GM23248 (cell line): ENCODE results near the gene ARGLU1. TPM values are rescaled to one million over a fixed set of nuclear protein-coding genes. Genes with fewer than 3 reads are reported as not detected.

ENCODE experiments used
- DNase-seq: peaks from one replicate; pipeline ENCODE4 v3.0.0-alpha.2; 2015
- H2AFZ ChIP-seq: fragments of 200-600 bp; sonication (generic); 2 replicates; pipeline ENCODE4 v1.6.1; 2016; ENCODE audit warnings: antibody characterized with exemption
- H3F3A ChIP-seq: fragments of 200-600 bp; sonication (generic); 2 replicates; pipeline ENCODE4 v1.6.1; 2016; ENCODE audit warnings: mild to moderate bottlenecking, antibody characterized with exemption, mixed run types; ENCODE audit not compliant: insufficient read depth
- H3K27ac ChIP-seq: fragments of 200-600 bp; sonication (generic); 2 replicates; pipeline ENCODE4 v1.5.1; 2016; ENCODE audit warnings: mild to moderate bottlenecking
- H3K27me3 ChIP-seq: fragments of 200-600 bp; sonication (generic); replicated peaks from 2 replicates; pipeline ENCODE4 v1.6.1; 2016; ENCODE audit warnings: mild to moderate bottlenecking; ENCODE audit not compliant: insufficient read depth
- H3K36me3 ChIP-seq: fragments of 200-600 bp; sonication (generic); 2 replicates; pipeline ENCODE4 v1.6.1; 2016; ENCODE audit warnings: low read depth, mild to moderate bottlenecking
- H3K4me1 ChIP-seq: fragments of 200-600 bp; sonication (generic); 2 replicates; pipeline ENCODE4 v1.6.1; 2016; ENCODE audit warnings: mild to moderate bottlenecking; ENCODE audit not compliant: insufficient read depth
- H3K4me2 ChIP-seq: fragments of 200-600 bp; sonication (generic); one replicate; pipeline ENCODE4 v1.6.1; 2016; ENCODE audit warnings: mild to moderate bottlenecking; ENCODE audit not compliant: unreplicated experiment
- H3K4me3 ChIP-seq: fragments of 200-600 bp; sonication (generic); 2 replicates; pipeline ENCODE4 v1.5.1; 2016; ENCODE audit warnings: mild to moderate bottlenecking
- H3K79me2 ChIP-seq: fragments of 200-600 bp; sonication (generic); 2 replicates; pipeline ENCODE4 v1.6.1; 2016; ENCODE audit warnings: mild to moderate bottlenecking; ENCODE audit not compliant: insufficient read depth
- H3K9ac ChIP-seq: fragments of 200-600 bp; sonication (generic); 2 replicates; pipeline ENCODE4 v1.6.1; 2016; ENCODE audit warnings: mild to moderate bottlenecking
- H3K9me2 ChIP-seq: fragments of 200-600 bp; sonication (generic); 2 replicates; pipeline ENCODE4 v1.6.1; 2016; ENCODE audit warnings: mixed run types, mild to moderate bottlenecking, moderate library complexity; ENCODE audit not compliant: insufficient read depth
- H3K9me3 ChIP-seq: fragments of 200-600 bp; sonication (generic); one replicate; pipeline ENCODE4 v1.6.1; 2017; ENCODE audit warnings: low read depth
- H4K20me1 ChIP-seq: fragments of 200-600 bp; sonication (generic); 2 replicates; pipeline ENCODE4 v1.6.0; 2016; ENCODE audit not compliant: insufficient read depth
- EZH2 ChIP-seq: fragments of 200-600 bp; sonication (generic); IDR thresholded peaks from 2 replicates; pipeline ENCODE4 v1.6.1; 2018; ENCODE audit warnings: antibody characterized with exemption, mild to moderate bottlenecking; ENCODE audit not compliant: insufficient read depth, poor library complexity, severe bottlenecking
- EZH2phosphoT487 ChIP-seq: fragments of 200-600 bp; sonication (generic); IDR thresholded peaks from 2 replicates; pipeline ENCODE4 v1.6.1; 2018; ENCODE audit warnings: antibody characterized with exemption, moderate library complexity, mild to moderate bottlenecking, low read depth; ENCODE audit not compliant: insufficient read depth
- WGBS, 2 experiments: methylation state at CpG; one replicate each; pipeline ENCODE4 v1.1.6; 2015 to 2017; ENCODE audit warnings: low lambda C conversion rate in 2 of 2, low coverage in 1 of 2; ENCODE audit errors: missing lambda C conversion rate in 2 of 2; 5-methylcytosine and 5-hydroxymethylcytosine counted together
- in situ Hi-C: fragments of 300-500 bp; cut with MboI; formaldehyde crosslinking; loops from 2 replicates; pipeline ENCODE4 v1.15.0; 2020
- polyA plus RNA-seq: library from polyadenylated mRNA; unstranded; fragments of >200 nt; fragmentation: Nextera tagmentation; extraction: Ambion mirVana; gene quantifications from 2 replicates; pipeline ENCODE4 v1.2.1, GENCODE V29; 2016
- total RNA-seq: library from RNA; depleted of rRNA; stranded (reverse); fragments of >200 nt; shearing (Covaris generic); gene quantifications from 2 replicates; pipeline ENCODE4 v1.2.3, GENCODE V29; 2014

Gene ARGLU1
- total and polyA plus RNA-seq, 2 experiments from 2014 or later: 38.4 to 61.5 TPM

DNA sequence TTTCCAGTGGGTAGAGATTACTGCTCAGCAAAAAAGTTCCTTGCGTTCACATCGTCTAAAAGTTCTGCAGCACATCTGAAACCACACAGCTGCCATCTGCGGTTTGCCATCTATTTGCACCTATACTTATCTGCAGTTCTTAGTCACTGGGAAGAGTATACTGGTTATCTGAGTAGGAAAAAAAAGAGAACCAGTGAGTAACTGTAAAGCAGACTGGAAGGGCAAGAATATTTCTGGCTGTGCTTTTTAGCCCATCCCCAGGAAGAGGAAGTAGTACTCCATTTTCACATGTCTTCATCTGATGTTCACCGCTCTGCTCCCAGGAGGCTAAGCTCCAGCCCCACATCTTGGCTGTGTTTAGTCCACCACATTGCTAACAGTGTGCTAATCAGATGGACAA is 68.0 kb downstream of the ARGLU1 start:
- in situ Hi-C loops: no loop called here
- Histone ChIP-seq H4K20me1 (no peaks in the 10 kb centered on the region), H3K4me2 (no peak overlapping the region), H3K27me3 (no peaks in the 10 kb centered on the region), H3K27ac (no peak overlapping the region), H3K79me2 (no peaks in the 10 kb centered on the region), H3K4me1 (no peaks in the 10 kb centered on the region), H3K4me3 (no peak overlapping the region), H3K9me2 (no peaks in the 10 kb centered on the region), H3K9ac (no peak overlapping the region), H3K9me3 (no peaks in the 10 kb centered on the region), H3F3A (no peaks in the 10 kb centered on the region), H2AFZ (no peak overlapping the region), H3K36me3 (no peaks in the 10 kb centered on the region)
- DNase-seq: no peak
- 92 to 93% methylated on average over 4 of the region's 4 CpGs for WGBS, 2 experiments
- TF ChIP-seq EZH2 (no peak), EZH2phosphoT487 (no peak)

DNA sequence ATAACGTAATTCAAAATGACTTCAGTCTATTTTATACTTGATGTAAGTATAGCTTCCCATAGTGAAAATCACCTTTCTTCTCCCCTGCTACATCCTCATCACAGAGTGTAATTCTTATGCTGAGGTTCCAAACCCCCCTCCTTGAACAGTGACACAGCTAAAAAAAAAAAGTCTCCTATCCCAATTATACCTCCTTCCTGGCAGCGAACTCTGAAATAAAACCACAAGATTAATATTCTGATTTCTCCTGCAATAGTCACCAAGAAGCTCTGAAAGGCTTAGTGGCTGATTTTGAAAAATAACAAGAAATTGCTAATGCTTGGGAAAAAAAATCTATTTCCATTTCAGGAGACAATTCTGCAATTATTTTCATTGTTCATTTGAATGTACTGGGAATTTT is 68.8 kb downstream of the ARGLU1 start:
- Histone ChIP-seq H3K27me3 (no peaks in the 10 kb centered on the region), H3K9me2 (no peaks in the 10 kb centered on the region), H3K4me3 (no peak overlapping the region), H3K4me2 (no peak overlapping the region), H3K36me3 (no peaks in the 10 kb centered on the region), H3K9me3 (no peaks in the 10 kb centered on the region), H2AFZ (no peak overlapping the region), H3K27ac (no peak overlapping the region), H3F3A (no peaks in the 10 kb centered on the region), H3K9ac (no peak overlapping the region), H4K20me1 (no peaks in the 10 kb centered on the region), H3K4me1 (no peaks in the 10 kb centered on the region), H3K79me2 (no peaks in the 10 kb centered on the region)
- WGBS, 2 experiments: 88 to 94% methylated on average over 2 of the region's 2 CpGs
- DNase-seq: no peak
- in situ Hi-C loops: no loop called here
- no peak for TF ChIP-seq EZH2

DNA sequence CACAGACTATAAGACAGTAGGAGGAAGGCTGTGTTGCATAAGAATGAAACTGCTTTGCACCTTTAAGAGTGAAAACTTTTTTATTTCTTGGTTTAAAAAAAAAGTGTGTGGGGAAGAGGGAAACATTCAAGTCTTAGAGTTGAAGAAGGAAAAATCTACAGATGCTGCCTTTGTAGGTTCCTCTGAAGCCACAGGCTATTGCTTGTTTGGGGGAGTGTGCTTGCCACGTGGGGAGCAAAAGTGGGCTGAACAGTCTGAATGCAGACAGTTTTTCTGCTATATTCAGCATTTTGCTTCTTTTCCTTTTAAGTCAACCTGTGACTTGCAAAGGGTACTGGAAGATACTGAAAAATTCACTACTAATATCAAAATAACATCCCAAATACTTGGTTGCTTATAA is 69.4 kb downstream of the ARGLU1 start:
- Histone ChIP-seq H2AFZ (no peak overlapping the region), H3K27me3 (no peaks in the 10 kb centered on the region), H3K4me2 (no peak overlapping the region), H3K9ac (no peak overlapping the region), H3K4me1 (no peaks in the 10 kb centered on the region), H4K20me1 (no peaks in the 10 kb centered on the region), H3K27ac (no peak overlapping the region), H3K4me3 (no peak overlapping the region), H3K36me3 (no peaks in the 10 kb centered on the region), H3F3A (no peaks in the 10 kb centered on the region), H3K79me2 (no peaks in the 10 kb centered on the region), H3K9me2 (no peaks in the 10 kb centered on the region), H3K9me3 (no peaks in the 10 kb centered on the region)
- no peak for TF ChIP-seq EZH2phosphoT487
- no peak for TF ChIP-seq EZH2
- in situ Hi-C loops: no loop called here
- DNase-seq: no peak
- WGBS, 2 experiments: 49 to 56% methylated on average over 1 of the region's 1 CpG

DNA sequence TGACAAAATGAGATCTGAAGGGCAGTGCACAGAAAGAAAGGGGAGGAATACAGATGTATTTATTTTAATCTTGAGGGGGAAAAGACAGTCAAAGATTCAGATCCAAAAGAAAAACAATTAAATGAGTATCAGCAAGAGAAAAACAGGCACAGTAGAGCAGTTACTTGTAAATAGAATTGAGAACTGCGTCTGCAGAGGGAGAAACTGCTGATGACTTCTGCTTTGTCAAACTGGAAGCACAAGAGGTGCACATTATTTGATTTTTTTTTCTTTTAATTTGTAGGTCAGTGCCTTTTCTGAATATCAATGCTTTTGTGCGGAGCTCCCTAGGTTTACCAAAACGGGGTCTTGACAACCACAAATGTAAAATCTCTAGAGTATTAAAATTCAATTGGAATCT is 69.8 kb downstream of the ARGLU1 start:
- H3K4me1 ChIP-seq: no peaks in the 10 kb centered on the region
- no peaks in the 10 kb centered on the region for H3K9me3 ChIP-seq
- 65 to 73% methylated on average over 3 of the region's 3 CpGs for WGBS, 2 experiments
- H3F3A ChIP-seq: no peaks in the 10 kb centered on the region
- no peaks in the 10 kb centered on the region for H3K36me3 ChIP-seq
- in situ Hi-C loops: no loop called here
- H3K79me2 ChIP-seq: no peaks in the 10 kb centered on the region
- no peaks in the 10 kb centered on the region for H3K9me2 ChIP-seq
- no peak overlapping the region for H2AFZ ChIP-seq
- no peak for DNase-seq
- no peak overlapping the region for H3K27ac ChIP-seq
- no peaks in the 10 kb centered on the region for H3K27me3 ChIP-seq
- no peaks in the 10 kb centered on the region for H4K20me1 ChIP-seq
- TF ChIP-seq EZH2: no peak
- no peak for TF ChIP-seq EZH2phosphoT487
- no peak overlapping the region for H3K9ac ChIP-seq
- H3K4me3 ChIP-seq: no peak overlapping the region
- H3K4me2 ChIP-seq: no peak overlapping the region

- TF ChIP-seq EZH2 (no peak), EZH2phosphoT487 (no peak)
- Histone ChIP-seq H3K9me3 (no peaks in the 10 kb centered on the region), H3K9ac (no peak overlapping the region), H2AFZ (no peak overlapping the region), H3K4me3 (no peak overlapping the region), H3K27me3 (no peaks in the 10 kb centered on the region), H3K4me2 (no peak overlapping the region), H3K27ac (no peak overlapping the region), H3F3A (no peaks in the 10 kb centered on the region), H3K4me1 (no peaks in the 10 kb centered on the region), H3K79me2 (no peaks in the 10 kb centered on the region), H3K36me3 (no peaks in the 10 kb centered on the region), H3K9me2 (no peaks in the 10 kb centered on the region), H4K20me1 (no peaks in the 10 kb centered on the region)
- in situ Hi-C loops: no loop called here
- no peak for DNase-seq
- 45 to 47% methylated on average over 1 of the region's 1 CpG for WGBS, 2 experiments
These were observed 70.9 kb downstream of the ARGLU1 start for GRCh38 chr13:106497079-106497478.
